PFSK-1 (cell line): ENCODE data around the gene EPC1.

Source experiments
- FOXP2 ChIP-seq: optimal IDR thresholded peaks from 2 replicates; pipeline ENCODE3; 2011; ENCODE audit warnings: borderline replicate concordance, control low read depth, inconsistent platforms; ENCODE audit not compliant: insufficient read depth; ENCODE audit errors: extremely low read length, extremely low read depth
- SIN3A ChIP-seq: IDR thresholded peaks from 2 replicates; pipeline ENCODE4 v1.6.1; 2012; ENCODE audit warnings: mild to moderate bottlenecking, low read length, moderate library complexity, borderline replicate concordance; ENCODE audit not compliant: insufficient read depth
- TAF1 ChIP-seq: IDR thresholded peaks from 2 replicates; pipeline ENCODE4 v1.6.1; 2012; ENCODE audit warnings: low read length, control low read depth, borderline replicate concordance; ENCODE audit not compliant: insufficient read depth
- TF ChIP-seq, protein P1 (sequence below), 2 experiments: IDR thresholded peaks; 2 replicates each; pipeline versions ENCODE4 v1.6.1 to v1.8.0; 2011 to 2012; ENCODE audit warnings: low read depth in 2 of 2, low read length in 2 of 2, control low read depth in 1 of 2, inconsistent platforms in 1 of 2, mild to moderate bottlenecking in 1 of 2, moderate library complexity in 1 of 2; ENCODE audit not compliant: insufficient read depth in 1 of 2

DNA sequence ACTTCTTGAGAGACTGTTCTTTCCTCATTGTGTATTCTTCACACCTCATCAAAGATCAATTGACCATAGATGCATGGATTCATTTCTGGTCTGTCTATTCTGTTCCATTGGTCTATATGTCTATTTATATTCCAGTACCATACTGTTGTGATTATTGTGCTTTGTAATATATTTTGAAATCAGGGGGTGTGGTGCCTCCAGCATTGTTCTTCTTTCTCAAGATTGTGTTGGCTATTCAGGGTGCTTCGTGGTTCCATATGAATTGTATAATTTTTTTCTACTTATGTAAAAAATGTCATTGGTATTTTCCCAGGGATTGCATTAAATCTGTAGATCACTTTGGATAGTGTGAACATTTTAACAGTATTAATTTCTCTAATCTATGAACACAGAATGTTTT, 106.5 kb downstream of the EPC1 start:
- no peak for TF ChIP-seq SIN3A
- TF ChIP-seq TAF1: no peak
- TF ChIP-seq, protein P1, sequence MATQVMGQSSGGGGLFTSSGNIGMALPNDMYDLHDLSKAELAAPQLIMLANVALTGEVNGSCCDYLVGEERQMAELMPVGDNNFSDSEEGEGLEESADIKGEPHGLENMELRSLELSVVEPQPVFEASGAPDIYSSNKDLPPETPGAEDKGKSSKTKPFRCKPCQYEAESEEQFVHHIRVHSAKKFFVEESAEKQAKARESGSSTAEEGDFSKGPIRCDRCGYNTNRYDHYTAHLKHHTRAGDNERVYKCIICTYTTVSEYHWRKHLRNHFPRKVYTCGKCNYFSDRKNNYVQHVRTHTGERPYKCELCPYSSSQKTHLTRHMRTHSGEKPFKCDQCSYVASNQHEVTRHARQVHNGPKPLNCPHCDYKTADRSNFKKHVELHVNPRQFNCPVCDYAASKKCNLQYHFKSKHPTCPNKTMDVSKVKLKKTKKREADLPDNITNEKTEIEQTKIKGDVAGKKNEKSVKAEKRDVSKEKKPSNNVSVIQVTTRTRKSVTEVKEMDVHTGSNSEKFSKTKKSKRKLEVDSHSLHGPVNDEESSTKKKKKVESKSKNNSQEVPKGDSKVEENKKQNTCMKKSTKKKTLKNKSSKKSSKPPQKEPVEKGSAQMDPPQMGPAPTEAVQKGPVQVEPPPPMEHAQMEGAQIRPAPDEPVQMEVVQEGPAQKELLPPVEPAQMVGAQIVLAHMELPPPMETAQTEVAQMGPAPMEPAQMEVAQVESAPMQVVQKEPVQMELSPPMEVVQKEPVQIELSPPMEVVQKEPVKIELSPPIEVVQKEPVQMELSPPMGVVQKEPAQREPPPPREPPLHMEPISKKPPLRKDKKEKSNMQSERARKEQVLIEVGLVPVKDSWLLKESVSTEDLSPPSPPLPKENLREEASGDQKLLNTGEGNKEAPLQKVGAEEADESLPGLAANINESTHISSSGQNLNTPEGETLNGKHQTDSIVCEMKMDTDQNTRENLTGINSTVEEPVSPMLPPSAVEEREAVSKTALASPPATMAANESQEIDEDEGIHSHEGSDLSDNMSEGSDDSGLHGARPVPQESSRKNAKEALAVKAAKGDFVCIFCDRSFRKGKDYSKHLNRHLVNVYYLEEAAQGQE (IDR thresholded peaks at IDR 0.05; ENCODE audit: insufficient read depth in 1 of 2, low read depth in 2 of 2, low read length in 2 of 2): no peak
- TF ChIP-seq FOXP2: no peak
